ENCODE data around the gene ZXDC.

DNA sequence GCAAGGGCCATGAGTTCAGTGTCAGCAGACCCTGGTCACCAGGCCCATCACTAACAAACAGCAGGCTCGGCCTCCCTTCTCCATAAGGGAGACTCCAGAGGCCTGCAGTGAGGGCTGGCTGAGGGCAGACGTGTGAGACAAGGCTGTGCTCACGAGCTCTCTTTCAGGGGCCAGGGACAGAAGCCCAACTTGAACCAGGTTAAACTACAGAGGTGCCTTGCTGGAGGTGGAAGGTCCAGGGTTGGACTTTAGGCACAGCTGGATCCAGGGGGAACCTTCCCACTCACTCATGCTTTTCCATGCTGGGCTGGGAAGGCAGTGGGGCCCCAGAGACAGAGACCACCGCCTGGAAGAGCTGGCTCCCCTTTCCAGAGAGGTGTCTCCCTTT is 62.0 kb downstream of the ZXDC start:
- TF ChIP-seq POLR2A (IDR thresholded peaks at IDR 0.05) (no peak), EP300 (IDR thresholded peaks at IDR 0.05) (no peak)
- TF ChIP-seq, protein P1, sequence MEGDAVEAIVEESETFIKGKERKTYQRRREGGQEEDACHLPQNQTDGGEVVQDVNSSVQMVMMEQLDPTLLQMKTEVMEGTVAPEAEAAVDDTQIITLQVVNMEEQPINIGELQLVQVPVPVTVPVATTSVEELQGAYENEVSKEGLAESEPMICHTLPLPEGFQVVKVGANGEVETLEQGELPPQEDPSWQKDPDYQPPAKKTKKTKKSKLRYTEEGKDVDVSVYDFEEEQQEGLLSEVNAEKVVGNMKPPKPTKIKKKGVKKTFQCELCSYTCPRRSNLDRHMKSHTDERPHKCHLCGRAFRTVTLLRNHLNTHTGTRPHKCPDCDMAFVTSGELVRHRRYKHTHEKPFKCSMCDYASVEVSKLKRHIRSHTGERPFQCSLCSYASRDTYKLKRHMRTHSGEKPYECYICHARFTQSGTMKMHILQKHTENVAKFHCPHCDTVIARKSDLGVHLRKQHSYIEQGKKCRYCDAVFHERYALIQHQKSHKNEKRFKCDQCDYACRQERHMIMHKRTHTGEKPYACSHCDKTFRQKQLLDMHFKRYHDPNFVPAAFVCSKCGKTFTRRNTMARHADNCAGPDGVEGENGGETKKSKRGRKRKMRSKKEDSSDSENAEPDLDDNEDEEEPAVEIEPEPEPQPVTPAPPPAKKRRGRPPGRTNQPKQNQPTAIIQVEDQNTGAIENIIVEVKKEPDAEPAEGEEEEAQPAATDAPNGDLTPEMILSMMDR (IDR thresholded peaks at IDR 0.05) = no peak

Data from tibial nerve (tissue), 4 donors.